ENCODE results near the gene LMTK3.

- no peak for TF ChIP-seq EZH2 (IDR thresholded peaks at IDR 0.05; ENCODE audit: insufficient read depth, poor library complexity, severe bottlenecking)
- TF ChIP-seq EZH2phosphoT487 (IDR thresholded peaks at IDR 0.05; ENCODE audit: insufficient read depth, low read depth), result no peak
Measured at GRCh38 chr19:48524732-48525131, 13.1 kb upstream of the LMTK3 start.

Data from GM23248 (cell line).